Measurements from ENCODE around the gene CHMP4A. TPM values are rescaled to one million over a fixed set of nuclear protein-coding genes. Genes with fewer than 3 reads are reported as not detected.

Gene CHMP4A
- total RNA-seq, 1 experiment from 2014 or later, result 32.7 TPM

DNA sequence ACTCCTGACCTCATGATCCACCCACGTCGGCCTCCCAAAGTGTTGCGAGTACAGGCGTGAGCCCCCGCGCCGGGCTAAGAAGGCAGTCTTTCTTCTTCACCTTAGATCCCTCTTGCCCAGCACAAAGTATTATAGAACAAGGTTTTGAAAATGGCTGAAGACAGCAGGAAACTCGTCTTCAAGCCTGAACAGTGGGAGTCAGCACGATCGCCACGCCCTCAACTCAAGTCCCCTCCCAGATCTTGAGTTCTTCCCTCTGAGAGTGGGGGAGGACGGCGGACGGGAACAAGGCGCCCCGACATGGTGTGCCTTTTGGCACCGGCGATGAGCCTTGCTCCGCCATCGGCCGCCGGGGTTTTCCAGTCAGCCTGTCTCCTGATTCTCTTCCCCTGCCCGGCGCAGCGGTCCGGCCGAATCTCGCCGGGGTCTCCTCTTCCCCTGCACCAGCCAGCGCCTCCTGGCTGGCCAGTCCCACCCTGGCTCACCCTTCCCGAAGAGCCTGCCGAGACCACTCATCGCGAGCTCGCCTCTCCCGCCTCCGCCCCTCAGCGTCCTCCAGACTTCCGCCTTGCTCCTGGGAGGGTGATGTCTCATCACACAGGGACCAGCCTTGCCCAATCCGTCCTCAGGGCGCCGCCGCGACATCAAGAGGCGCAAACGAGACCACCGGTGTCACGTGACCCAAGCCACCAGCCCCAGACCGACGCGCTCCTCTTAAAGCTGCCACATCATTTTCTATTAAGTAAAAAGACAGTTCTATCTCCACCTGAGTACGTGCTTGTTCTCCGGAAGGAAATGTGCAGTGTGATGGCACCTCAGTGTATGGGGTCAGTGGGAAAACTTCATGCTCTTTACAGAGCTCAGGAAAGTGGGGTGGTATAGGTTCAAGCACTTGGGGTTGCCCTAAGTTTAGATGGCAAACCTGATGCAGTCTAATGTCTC, at the start of gene CHMP4A (continued):
- TF ChIP-seq, protein P1, sequence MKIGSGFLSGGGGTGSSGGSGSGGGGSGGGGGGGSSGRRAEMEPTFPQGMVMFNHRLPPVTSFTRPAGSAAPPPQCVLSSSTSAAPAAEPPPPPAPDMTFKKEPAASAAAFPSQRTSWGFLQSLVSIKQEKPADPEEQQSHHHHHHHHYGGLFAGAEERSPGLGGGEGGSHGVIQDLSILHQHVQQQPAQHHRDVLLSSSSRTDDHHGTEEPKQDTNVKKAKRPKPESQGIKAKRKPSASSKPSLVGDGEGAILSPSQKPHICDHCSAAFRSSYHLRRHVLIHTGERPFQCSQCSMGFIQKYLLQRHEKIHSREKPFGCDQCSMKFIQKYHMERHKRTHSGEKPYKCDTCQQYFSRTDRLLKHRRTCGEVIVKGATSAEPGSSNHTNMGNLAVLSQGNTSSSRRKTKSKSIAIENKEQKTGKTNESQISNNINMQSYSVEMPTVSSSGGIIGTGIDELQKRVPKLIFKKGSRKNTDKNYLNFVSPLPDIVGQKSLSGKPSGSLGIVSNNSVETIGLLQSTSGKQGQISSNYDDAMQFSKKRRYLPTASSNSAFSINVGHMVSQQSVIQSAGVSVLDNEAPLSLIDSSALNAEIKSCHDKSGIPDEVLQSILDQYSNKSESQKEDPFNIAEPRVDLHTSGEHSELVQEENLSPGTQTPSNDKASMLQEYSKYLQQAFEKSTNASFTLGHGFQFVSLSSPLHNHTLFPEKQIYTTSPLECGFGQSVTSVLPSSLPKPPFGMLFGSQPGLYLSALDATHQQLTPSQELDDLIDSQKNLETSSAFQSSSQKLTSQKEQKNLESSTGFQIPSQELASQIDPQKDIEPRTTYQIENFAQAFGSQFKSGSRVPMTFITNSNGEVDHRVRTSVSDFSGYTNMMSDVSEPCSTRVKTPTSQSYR (CRISPR knock-in tag; IDR thresholded peaks at IDR 0.05), result peak; percentile 80; the same call in 1 of the 2 replicates
- TF ChIP-seq, protein P2, sequence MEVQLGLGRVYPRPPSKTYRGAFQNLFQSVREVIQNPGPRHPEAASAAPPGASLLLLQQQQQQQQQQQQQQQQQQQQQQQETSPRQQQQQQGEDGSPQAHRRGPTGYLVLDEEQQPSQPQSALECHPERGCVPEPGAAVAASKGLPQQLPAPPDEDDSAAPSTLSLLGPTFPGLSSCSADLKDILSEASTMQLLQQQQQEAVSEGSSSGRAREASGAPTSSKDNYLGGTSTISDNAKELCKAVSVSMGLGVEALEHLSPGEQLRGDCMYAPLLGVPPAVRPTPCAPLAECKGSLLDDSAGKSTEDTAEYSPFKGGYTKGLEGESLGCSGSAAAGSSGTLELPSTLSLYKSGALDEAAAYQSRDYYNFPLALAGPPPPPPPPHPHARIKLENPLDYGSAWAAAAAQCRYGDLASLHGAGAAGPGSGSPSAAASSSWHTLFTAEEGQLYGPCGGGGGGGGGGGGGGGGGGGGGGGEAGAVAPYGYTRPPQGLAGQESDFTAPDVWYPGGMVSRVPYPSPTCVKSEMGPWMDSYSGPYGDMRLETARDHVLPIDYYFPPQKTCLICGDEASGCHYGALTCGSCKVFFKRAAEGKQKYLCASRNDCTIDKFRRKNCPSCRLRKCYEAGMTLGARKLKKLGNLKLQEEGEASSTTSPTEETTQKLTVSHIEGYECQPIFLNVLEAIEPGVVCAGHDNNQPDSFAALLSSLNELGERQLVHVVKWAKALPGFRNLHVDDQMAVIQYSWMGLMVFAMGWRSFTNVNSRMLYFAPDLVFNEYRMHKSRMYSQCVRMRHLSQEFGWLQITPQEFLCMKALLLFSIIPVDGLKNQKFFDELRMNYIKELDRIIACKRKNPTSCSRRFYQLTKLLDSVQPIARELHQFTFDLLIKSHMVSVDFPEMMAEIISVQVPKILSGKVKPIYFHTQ (CRISPR knock-in tag; IDR thresholded peaks at IDR 0.05), result peak; percentile 62; the same call in 1 of the 2 replicates
- TF ChIP-seq SMAD3 (CRISPR knock-in tag; IDR thresholded peaks at IDR 0.05; ENCODE audit: borderline replicate concordance) (no peak), KAT7 (CRISPR knock-in tag; IDR thresholded peaks at IDR 0.05; ENCODE audit: borderline replicate concordance) (peak; percentile 93; the same call in 1 of the 2 replicates), ZNF219 (CRISPR knock-in tag; IDR thresholded peaks at IDR 0.05; ENCODE audit: borderline replicate concordance) (no peak), RELA (CRISPR knock-in tag; IDR thresholded peaks at IDR 0.05; ENCODE audit: borderline replicate concordance) (0 out of 2 replicates have a peak, but pooled peaks have one; percentile 45), NFE2L1 (CRISPR knock-in tag; IDR thresholded peaks at IDR 0.05) (peak; percentile 51; the same call in 1 of the 2 replicates), ZNF396 (CRISPR knock-in tag; IDR thresholded peaks at IDR 0.05; ENCODE audit: borderline replicate concordance) (no peak), TEAD4 (CRISPR knock-in tag; IDR thresholded peaks at IDR 0.05) (0 out of 2 replicates have a peak, but pooled peaks have one; percentile 25), ZNF138 (CRISPR knock-in tag; conservative IDR thresholded peaks at IDR 0.05) (no peak)
- TF ChIP-seq, protein P3, sequence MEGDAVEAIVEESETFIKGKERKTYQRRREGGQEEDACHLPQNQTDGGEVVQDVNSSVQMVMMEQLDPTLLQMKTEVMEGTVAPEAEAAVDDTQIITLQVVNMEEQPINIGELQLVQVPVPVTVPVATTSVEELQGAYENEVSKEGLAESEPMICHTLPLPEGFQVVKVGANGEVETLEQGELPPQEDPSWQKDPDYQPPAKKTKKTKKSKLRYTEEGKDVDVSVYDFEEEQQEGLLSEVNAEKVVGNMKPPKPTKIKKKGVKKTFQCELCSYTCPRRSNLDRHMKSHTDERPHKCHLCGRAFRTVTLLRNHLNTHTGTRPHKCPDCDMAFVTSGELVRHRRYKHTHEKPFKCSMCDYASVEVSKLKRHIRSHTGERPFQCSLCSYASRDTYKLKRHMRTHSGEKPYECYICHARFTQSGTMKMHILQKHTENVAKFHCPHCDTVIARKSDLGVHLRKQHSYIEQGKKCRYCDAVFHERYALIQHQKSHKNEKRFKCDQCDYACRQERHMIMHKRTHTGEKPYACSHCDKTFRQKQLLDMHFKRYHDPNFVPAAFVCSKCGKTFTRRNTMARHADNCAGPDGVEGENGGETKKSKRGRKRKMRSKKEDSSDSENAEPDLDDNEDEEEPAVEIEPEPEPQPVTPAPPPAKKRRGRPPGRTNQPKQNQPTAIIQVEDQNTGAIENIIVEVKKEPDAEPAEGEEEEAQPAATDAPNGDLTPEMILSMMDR (IDR thresholded peaks at IDR 0.05), result no peak
- TF ChIP-seq, protein P4, sequence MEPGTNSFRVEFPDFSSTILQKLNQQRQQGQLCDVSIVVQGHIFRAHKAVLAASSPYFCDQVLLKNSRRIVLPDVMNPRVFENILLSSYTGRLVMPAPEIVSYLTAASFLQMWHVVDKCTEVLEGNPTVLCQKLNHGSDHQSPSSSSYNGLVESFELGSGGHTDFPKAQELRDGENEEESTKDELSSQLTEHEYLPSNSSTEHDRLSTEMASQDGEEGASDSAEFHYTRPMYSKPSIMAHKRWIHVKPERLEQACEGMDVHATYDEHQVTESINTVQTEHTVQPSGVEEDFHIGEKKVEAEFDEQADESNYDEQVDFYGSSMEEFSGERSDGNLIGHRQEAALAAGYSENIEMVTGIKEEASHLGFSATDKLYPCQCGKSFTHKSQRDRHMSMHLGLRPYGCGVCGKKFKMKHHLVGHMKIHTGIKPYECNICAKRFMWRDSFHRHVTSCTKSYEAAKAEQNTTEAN (CRISPR knock-in tag; IDR thresholded peaks at IDR 0.05), result peak; percentile 46; the same call in 1 of the 2 replicates
- TF ChIP-seq, protein P5, sequence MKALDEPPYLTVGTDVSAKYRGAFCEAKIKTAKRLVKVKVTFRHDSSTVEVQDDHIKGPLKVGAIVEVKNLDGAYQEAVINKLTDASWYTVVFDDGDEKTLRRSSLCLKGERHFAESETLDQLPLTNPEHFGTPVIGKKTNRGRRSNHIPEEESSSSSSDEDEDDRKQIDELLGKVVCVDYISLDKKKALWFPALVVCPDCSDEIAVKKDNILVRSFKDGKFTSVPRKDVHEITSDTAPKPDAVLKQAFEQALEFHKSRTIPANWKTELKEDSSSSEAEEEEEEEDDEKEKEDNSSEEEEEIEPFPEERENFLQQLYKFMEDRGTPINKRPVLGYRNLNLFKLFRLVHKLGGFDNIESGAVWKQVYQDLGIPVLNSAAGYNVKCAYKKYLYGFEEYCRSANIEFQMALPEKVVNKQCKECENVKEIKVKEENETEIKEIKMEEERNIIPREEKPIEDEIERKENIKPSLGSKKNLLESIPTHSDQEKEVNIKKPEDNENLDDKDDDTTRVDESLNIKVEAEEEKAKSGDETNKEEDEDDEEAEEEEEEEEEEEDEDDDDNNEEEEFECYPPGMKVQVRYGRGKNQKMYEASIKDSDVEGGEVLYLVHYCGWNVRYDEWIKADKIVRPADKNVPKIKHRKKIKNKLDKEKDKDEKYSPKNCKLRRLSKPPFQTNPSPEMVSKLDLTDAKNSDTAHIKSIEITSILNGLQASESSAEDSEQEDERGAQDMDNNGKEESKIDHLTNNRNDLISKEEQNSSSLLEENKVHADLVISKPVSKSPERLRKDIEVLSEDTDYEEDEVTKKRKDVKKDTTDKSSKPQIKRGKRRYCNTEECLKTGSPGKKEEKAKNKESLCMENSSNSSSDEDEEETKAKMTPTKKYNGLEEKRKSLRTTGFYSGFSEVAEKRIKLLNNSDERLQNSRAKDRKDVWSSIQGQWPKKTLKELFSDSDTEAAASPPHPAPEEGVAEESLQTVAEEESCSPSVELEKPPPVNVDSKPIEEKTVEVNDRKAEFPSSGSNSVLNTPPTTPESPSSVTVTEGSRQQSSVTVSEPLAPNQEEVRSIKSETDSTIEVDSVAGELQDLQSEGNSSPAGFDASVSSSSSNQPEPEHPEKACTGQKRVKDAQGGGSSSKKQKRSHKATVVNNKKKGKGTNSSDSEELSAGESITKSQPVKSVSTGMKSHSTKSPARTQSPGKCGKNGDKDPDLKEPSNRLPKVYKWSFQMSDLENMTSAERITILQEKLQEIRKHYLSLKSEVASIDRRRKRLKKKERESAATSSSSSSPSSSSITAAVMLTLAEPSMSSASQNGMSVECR (CRISPR knock-in tag; IDR thresholded peaks at IDR 0.05; ENCODE audit: borderline replicate concordance), result peak; percentile 68; the same call in 1 of the 2 replicates
- TF ChIP-seq, protein P6, sequence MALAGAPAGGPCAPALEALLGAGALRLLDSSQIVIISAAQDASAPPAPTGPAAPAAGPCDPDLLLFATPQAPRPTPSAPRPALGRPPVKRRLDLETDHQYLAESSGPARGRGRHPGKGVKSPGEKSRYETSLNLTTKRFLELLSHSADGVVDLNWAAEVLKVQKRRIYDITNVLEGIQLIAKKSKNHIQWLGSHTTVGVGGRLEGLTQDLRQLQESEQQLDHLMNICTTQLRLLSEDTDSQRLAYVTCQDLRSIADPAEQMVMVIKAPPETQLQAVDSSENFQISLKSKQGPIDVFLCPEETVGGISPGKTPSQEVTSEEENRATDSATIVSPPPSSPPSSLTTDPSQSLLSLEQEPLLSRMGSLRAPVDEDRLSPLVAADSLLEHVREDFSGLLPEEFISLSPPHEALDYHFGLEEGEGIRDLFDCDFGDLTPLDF (CRISPR knock-in tag; IDR thresholded peaks at IDR 0.05), result 0 out of 2 replicates have a peak, but pooled peaks have one; percentile 73
- TF ChIP-seq, protein P7, sequence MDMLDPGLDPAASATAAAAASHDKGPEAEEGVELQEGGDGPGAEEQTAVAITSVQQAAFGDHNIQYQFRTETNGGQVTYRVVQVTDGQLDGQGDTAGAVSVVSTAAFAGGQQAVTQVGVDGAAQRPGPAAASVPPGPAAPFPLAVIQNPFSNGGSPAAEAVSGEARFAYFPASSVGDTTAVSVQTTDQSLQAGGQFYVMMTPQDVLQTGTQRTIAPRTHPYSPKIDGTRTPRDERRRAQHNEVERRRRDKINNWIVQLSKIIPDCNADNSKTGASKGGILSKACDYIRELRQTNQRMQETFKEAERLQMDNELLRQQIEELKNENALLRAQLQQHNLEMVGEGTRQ (CRISPR knock-in tag; IDR thresholded peaks at IDR 0.05), result peak; percentile 98
- TF ChIP-seq, protein P8, sequence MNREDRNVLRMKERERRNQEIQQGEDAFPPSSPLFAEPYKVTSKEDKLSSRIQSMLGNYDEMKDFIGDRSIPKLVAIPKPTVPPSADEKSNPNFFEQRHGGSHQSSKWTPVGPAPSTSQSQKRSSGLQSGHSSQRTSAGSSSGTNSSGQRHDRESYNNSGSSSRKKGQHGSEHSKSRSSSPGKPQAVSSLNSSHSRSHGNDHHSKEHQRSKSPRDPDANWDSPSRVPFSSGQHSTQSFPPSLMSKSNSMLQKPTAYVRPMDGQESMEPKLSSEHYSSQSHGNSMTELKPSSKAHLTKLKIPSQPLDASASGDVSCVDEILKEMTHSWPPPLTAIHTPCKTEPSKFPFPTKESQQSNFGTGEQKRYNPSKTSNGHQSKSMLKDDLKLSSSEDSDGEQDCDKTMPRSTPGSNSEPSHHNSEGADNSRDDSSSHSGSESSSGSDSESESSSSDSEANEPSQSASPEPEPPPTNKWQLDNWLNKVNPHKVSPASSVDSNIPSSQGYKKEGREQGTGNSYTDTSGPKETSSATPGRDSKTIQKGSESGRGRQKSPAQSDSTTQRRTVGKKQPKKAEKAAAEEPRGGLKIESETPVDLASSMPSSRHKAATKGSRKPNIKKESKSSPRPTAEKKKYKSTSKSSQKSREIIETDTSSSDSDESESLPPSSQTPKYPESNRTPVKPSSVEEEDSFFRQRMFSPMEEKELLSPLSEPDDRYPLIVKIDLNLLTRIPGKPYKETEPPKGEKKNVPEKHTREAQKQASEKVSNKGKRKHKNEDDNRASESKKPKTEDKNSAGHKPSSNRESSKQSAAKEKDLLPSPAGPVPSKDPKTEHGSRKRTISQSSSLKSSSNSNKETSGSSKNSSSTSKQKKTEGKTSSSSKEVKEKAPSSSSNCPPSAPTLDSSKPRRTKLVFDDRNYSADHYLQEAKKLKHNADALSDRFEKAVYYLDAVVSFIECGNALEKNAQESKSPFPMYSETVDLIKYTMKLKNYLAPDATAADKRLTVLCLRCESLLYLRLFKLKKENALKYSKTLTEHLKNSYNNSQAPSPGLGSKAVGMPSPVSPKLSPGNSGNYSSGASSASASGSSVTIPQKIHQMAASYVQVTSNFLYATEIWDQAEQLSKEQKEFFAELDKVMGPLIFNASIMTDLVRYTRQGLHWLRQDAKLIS (CRISPR knock-in tag; IDR thresholded peaks at IDR 0.05; ENCODE audit: borderline replicate concordance), result peak; percentile 75; the same call in 1 of the 2 replicates
